ENCODE data around the gene TBXAS1.

DNA sequence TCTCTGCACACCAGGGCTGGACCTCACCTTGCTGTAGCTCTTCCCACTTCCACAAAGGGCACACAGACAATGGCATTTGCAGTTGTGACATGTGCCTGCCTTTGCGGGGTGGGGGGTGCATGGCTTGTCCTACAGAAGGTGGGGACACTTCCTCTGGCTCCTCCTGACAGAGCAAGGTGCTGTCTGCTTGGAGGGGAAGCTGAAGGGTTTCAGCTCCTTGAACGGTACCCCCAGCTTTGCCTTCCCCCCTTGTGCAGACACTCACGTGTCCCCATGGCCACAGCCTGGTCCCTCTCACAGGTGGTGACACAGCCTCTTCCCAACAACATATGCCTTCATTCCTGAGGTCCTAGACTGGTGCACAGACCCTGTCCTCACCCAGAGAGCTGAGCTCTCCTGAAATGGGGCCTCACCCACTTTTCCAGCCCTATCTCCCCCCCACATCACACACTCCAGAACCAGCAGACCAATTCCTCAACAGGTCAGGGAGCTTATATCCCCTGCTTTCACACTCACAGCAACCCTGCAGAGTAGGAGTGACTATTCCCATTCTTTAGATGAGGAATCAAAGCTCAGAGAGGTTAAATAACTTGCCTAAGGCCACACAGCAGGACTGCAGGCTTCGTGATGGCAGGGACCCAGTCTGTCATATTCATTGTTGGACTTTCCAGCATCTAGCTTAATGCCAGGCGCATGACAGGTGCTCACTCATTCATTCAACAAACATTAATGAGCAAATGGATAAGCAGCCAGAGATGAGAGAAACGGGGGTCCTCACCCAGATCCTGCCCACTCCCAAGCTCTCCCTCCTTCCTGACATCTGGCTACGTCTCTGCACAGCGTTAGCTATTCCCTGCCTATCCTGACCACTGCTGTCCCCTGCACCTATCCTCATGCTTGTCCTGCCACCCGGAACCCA lies 189.3 kb downstream of the TBXAS1 start:
- TF ChIP-seq, protein P1, sequence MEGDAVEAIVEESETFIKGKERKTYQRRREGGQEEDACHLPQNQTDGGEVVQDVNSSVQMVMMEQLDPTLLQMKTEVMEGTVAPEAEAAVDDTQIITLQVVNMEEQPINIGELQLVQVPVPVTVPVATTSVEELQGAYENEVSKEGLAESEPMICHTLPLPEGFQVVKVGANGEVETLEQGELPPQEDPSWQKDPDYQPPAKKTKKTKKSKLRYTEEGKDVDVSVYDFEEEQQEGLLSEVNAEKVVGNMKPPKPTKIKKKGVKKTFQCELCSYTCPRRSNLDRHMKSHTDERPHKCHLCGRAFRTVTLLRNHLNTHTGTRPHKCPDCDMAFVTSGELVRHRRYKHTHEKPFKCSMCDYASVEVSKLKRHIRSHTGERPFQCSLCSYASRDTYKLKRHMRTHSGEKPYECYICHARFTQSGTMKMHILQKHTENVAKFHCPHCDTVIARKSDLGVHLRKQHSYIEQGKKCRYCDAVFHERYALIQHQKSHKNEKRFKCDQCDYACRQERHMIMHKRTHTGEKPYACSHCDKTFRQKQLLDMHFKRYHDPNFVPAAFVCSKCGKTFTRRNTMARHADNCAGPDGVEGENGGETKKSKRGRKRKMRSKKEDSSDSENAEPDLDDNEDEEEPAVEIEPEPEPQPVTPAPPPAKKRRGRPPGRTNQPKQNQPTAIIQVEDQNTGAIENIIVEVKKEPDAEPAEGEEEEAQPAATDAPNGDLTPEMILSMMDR (IDR thresholded peaks at IDR 0.05): no peak
- TF ChIP-seq POLR2A (IDR thresholded peaks at IDR 0.05): no peak
